Mesenchymal stem cell (in vitro differentiated cells and primary cell): ENCODE data around the gene EEFSEC.
"Not testable (repeated sequence)": the region's sequence is repeated elsewhere in the genome, so short reads cannot be mapped to it uniquely, and the experiment has no call there.

Experiments
- DNase-seq: peaks from one replicate; pipeline ENCODE4 v3.0.0-alpha.2; 2013
- H2AFZ ChIP-seq: one replicate; pipeline ENCODE4 v1.6.1; 2013; ENCODE audit warnings: low read depth, mild to moderate bottlenecking, control low read depth, inconsistent platforms, low read length, moderate library complexity
- H2AK5ac ChIP-seq: 2 replicates; pipeline ENCODE4 v1.6.1; 2013; ENCODE audit warnings: low read length, moderate library complexity, mild to moderate bottlenecking, inconsistent platforms; ENCODE audit not compliant: severe bottlenecking
- H2BK120ac ChIP-seq: one replicate; pipeline ENCODE4 v1.6.1; 2013; ENCODE audit warnings: low read depth, mild to moderate bottlenecking, inconsistent platforms, low read length, moderate library complexity
- H2BK12ac ChIP-seq, 2 experiments: one replicate each; pipeline ENCODE4 v1.6.1; 2013; ENCODE audit warnings: inconsistent platforms in 2 of 2, low read length in 2 of 2, mild to moderate bottlenecking in 2 of 2, moderate library complexity in 2 of 2, control low read depth in 1 of 2
- H2BK15ac ChIP-seq: one replicate; pipeline ENCODE4 v1.6.1; 2013; ENCODE audit warnings: mild to moderate bottlenecking, low read depth, inconsistent platforms; ENCODE audit not compliant: poor library complexity, severe bottlenecking
- H2BK5ac ChIP-seq: 2 replicates; pipeline ENCODE4 v1.6.1; 2013; ENCODE audit warnings: low read depth, mild to moderate bottlenecking, low read length, control low read depth, inconsistent platforms; ENCODE audit not compliant: poor library complexity, severe bottlenecking
- H3K14ac ChIP-seq, 2 experiments: one replicate each; pipeline ENCODE4 v1.6.1; 2013; ENCODE audit warnings: inconsistent platforms in 2 of 2, low read length in 2 of 2, control low read depth in 1 of 2, mild to moderate bottlenecking in 1 of 2, moderate library complexity in 1 of 2
- H3K18ac ChIP-seq, 2 experiments: one replicate each; pipeline ENCODE4 v1.6.1; 2013; ENCODE audit warnings: inconsistent platforms in 2 of 2, low read length in 2 of 2, control low read depth in 1 of 2, low read depth in 1 of 2, mild to moderate bottlenecking in 1 of 2
- H3K23ac ChIP-seq, 2 experiments: one replicate each; pipeline ENCODE4 v1.6.1; 2013; ENCODE audit warnings: inconsistent platforms in 2 of 2, low read length in 2 of 2, mild to moderate bottlenecking in 2 of 2, moderate library complexity in 2 of 2, control low read depth in 1 of 2
- H3K27ac ChIP-seq: 2 replicates; pipeline ENCODE4 v1.5.1; 2013; ENCODE audit warnings: mild to moderate bottlenecking, moderate library complexity, low read length, control low read depth, inconsistent platforms; ENCODE audit not compliant: poor library complexity, severe bottlenecking
- H3K27me3 ChIP-seq, 2 experiments: 2 replicates each; pipeline versions ENCODE4 v1.6.1 to v1.7.0; 2013; ENCODE audit warnings: low read length in 2 of 2, mild to moderate bottlenecking in 2 of 2, moderate library complexity in 2 of 2, control low read depth in 1 of 2, inconsistent platforms in 1 of 2; ENCODE audit not compliant: control insufficient read depth in 1 of 2, insufficient read depth in 1 of 2
- H3K36me3 ChIP-seq, 2 experiments: 2 replicates each; pipeline versions ENCODE4 v1.6.1 to v1.7.0; 2013; ENCODE audit warnings: low read length in 2 of 2, control low read depth in 1 of 2, inconsistent platforms in 1 of 2, low read depth in 1 of 2, mild to moderate bottlenecking in 1 of 2; ENCODE audit not compliant: insufficient read depth in 2 of 2, control insufficient read depth in 1 of 2
- H3K4ac ChIP-seq, 2 experiments: one replicate each; pipeline ENCODE4 v1.6.1; 2013; ENCODE audit warnings: inconsistent platforms in 2 of 2, low read length in 2 of 2, mild to moderate bottlenecking in 2 of 2, moderate library complexity in 2 of 2, control low read depth in 1 of 2, low read depth in 1 of 2
- H3K4me1 ChIP-seq: 2 replicates; pipeline ENCODE4 v1.6.1; 2013; ENCODE audit warnings: low read depth, low read length, control low read depth; ENCODE audit not compliant: control insufficient read depth, insufficient read depth
- H3K4me2 ChIP-seq: 2 replicates; pipeline ENCODE4 v1.6.1; 2013; ENCODE audit warnings: low read length, mild to moderate bottlenecking, inconsistent platforms; ENCODE audit not compliant: poor library complexity, severe bottlenecking
- H3K4me3 ChIP-seq, 2 experiments: 2 replicates each; pipeline versions ENCODE4 v1.5.1 to v1.7.0; 2013; ENCODE audit warnings: low read length in 2 of 2, mild to moderate bottlenecking in 2 of 2, control low read depth in 1 of 2, low read depth in 1 of 2; ENCODE audit not compliant: insufficient read depth in 1 of 2
- H3K79me1 ChIP-seq: replicated peaks from 2 replicates; pipeline ENCODE4 v1.6.1; 2013; ENCODE audit warnings: mild to moderate bottlenecking, control low read depth, low read length, inconsistent platforms; ENCODE audit not compliant: poor library complexity, severe bottlenecking
- H3K9ac ChIP-seq: 2 replicates; pipeline ENCODE4 v1.7.0; 2013; ENCODE audit warnings: mild to moderate bottlenecking, low read length, moderate library complexity
- H3K9me3 ChIP-seq: 2 replicates; pipeline ENCODE4 v1.7.0; 2013; ENCODE audit warnings: mild to moderate bottlenecking, low read length; ENCODE audit not compliant: control insufficient read depth
- H4K8ac ChIP-seq: one replicate; pipeline ENCODE4 v1.6.1; 2013; ENCODE audit warnings: inconsistent platforms, mild to moderate bottlenecking, low read length, moderate library complexity
- H4K91ac ChIP-seq: one replicate; pipeline ENCODE4 v1.6.1; 2013; ENCODE audit warnings: mild to moderate bottlenecking, low read length, inconsistent platforms
- WGBS: methylation state at CpG from one replicate; pipeline ENCODE4 v1.1.7; 2013; ENCODE audit warnings: mixed read lengths; 5-methylcytosine and 5-hydroxymethylcytosine counted together

The EEFSEC gene

DNA sequence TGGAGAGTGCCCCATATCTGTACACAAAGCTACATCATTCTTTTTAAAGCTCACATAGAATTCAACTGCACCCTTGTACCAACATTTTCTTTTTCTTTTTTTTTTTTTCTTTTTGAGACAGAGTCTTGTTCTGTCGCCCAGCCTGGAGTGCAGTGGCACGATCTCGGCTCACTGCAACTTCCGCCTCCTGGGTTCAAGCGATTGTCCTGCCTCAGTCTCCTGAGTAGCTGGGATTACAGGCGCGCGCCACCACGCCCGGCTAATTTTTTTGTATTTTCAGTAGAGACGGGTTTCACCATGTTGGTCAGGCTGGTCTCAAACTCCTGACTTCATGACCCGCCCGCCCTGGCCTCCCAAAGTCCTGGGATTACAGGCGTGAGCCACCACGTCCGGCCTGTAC is 1.1 kb downstream of the EEFSEC start:
- not testable (repeated sequence) for H2BK12ac ChIP-seq, H3K18ac ChIP-seq, H3K4ac ChIP-seq, DNase-seq, H3K14ac ChIP-seq, H3K23ac ChIP-seq, H3K4me1 ChIP-seq, H3K27ac ChIP-seq, H3K9me3 ChIP-seq, H2BK5ac ChIP-seq, H3K79me1 ChIP-seq, H4K91ac ChIP-seq, H3K27me3 ChIP-seq, H2BK15ac ChIP-seq, H2AFZ ChIP-seq, H2AK5ac ChIP-seq, H2BK120ac ChIP-seq, H4K8ac ChIP-seq
- H3K4me2 ChIP-seq = peak overlapping the region; percentile 66
- H3K36me3 ChIP-seq = peaks cover 0 to 16% of the 10 kb centered on the region in 2 experiments
- peak overlapping the region; percentile 89 for H3K9ac ChIP-seq
- 90% methylated on average over 15 of the region's 16 CpGs for WGBS
- H3K4me3 ChIP-seq = peak overlapping the region in 1 of 2 experiments; percentile 89

DNA sequence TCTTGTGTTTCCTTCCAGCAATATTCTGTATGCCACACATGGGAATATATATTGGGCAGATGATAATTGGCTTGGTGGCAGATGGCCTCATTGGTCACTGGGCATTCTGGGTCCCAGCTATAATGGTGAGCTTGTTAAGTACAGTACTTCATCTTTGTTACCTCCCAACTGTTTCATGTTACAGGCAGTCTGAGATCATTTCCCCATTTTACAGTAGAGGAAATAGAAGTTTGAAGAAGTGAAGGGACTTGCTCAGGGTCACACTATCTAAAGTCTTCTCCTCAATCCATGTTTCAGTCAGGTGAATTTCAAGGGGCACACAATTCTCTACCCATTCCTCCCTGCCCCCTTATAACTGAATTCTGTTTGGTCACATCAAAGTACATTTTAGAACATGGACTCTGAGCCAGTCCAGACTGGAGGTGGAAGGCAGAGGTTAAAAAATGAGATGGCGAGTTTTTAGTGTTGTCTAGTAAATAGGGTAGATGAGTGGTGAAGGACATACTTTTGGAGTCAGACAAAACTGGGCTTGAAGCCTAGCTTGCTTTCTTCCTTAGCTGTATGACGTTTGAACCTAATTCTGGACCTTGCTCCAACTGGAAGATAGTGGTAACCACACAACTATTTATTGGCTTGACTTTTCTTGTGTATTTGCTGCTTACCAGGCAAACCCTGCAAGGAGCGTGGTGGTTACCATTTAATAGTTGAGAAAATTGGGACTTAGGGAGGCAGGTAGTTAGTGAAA is 2.5 kb downstream of the EEFSEC start:
- Histone ChIP-seq H2BK5ac (no peak overlapping the region), H3K4me3 (no peak overlapping the region), H3K23ac (no peak overlapping the region), H2BK12ac (no peak overlapping the region), H3K14ac (no peak overlapping the region), H3K4me1 (peaks cover 1% of the 10 kb centered on the region), H2AK5ac (no peak overlapping the region), H2AFZ (no peak overlapping the region), H3K27ac (no peak overlapping the region), H3K4ac (no peak overlapping the region), H3K9me3 (peaks cover 3% of the 10 kb centered on the region), H3K4me2 (no peak overlapping the region), H3K18ac (no peak overlapping the region), H3K27me3 (no peaks in the 10 kb centered on the region), H3K9ac (no peak overlapping the region), H2BK120ac (no peak overlapping the region), H4K8ac (no peak overlapping the region), H3K79me1 (peaks cover 16% of the 10 kb centered on the region), H3K36me3 (peaks cover 0 to 16% of the 10 kb centered on the region in 2 experiments), H2BK15ac (no peak overlapping the region), H4K91ac (no peak overlapping the region)
- DNase-seq = no peak
- 84% methylated on average over 3 of the region's 3 CpGs for WGBS

GRCh38 chr3:128160661-128161060 is 7.4 kb downstream of the EEFSEC start:
- H2AK5ac ChIP-seq = no peak overlapping the region
- no peak overlapping the region for H2BK15ac ChIP-seq
- no peak overlapping the region for H3K4me2 ChIP-seq
- no peak overlapping the region for H2BK5ac ChIP-seq
- DNase-seq = no peak
- no peaks in the 10 kb centered on the region for H3K4me1 ChIP-seq
- peaks cover 29% of the 10 kb centered on the region for H3K79me1 ChIP-seq
- no peak overlapping the region for H4K91ac ChIP-seq
- no peak overlapping the region for H2BK12ac ChIP-seq
- no peak overlapping the region for H4K8ac ChIP-seq
- no peak overlapping the region for H3K4me3 ChIP-seq
- no peak overlapping the region for H3K9ac ChIP-seq
- H3K4ac ChIP-seq = no peak overlapping the region
- H3K27me3 ChIP-seq = no peaks in the 10 kb centered on the region
- H3K18ac ChIP-seq = no peak overlapping the region
- H3K23ac ChIP-seq = no peak overlapping the region
- no peak overlapping the region for H2BK120ac ChIP-seq
- no peak overlapping the region for H3K27ac ChIP-seq
- H3K14ac ChIP-seq = no peak overlapping the region
- H3K36me3 ChIP-seq = peaks cover 0 to 26% of the 10 kb centered on the region in 2 experiments
- H2AFZ ChIP-seq = no peak overlapping the region
- no CpG with 5 or more reads among the region's 5 CpGs for WGBS
- H3K9me3 ChIP-seq = peaks cover 3% of the 10 kb centered on the region

DNA sequence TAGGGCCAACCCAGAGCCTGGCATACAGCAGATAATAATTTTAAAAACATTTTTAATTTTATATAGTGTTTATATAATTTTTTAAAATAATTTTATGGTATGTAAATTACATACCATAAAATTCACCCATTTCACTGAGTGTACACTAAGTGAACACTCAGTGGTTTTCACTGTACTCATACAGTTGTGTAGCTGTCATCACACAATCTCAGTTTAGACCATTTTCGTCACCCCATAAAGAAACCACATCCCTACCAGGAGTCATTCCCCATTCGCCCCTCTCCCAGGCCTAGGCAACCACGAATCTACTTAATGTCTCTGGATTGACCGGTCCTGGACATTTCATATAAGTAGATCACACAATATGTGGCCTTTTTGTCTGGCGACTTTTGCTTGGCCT is 10.2 kb downstream of the EEFSEC start:
- Histone ChIP-seq H2AK5ac (no peak overlapping the region), H3K4ac (no peak overlapping the region), H3K4me2 (no peak overlapping the region), H3K27me3 (no peaks in the 10 kb centered on the region), H2BK12ac (no peak overlapping the region), H2AFZ (no peak overlapping the region), H3K4me3 (no peak overlapping the region), H3K4me1 (no peaks in the 10 kb centered on the region), H3K9me3 (no peaks in the 10 kb centered on the region), H3K14ac (no peak overlapping the region), H3K9ac (no peak overlapping the region), H2BK15ac (no peak overlapping the region), H3K23ac (no peak overlapping the region), H4K8ac (no peak overlapping the region), H2BK120ac (no peak overlapping the region), H3K27ac (no peak overlapping the region), H3K36me3 (peaks cover 0 to 10% of the 10 kb centered on the region in 2 experiments), H2BK5ac (no peak overlapping the region), H3K79me1 (peaks cover 36% of the 10 kb centered on the region), H3K18ac (no peak overlapping the region), H4K91ac (no peak overlapping the region)
- 71% methylated on average over 5 of the region's 5 CpGs for WGBS
- DNase-seq = no peak
